Kasumi-1 (cell line): ENCODE results near the gene DNER.

Source experiments
- DNase-seq, 2 experiments: peaks; one replicate each; lab custom pipeline; 2025; lab: John Stamatoyannopoulos, UW

Gene DNER

GRCh38 chr2:229666811-229667210 is 47.5 kb downstream of the DNER start:
- DNase-seq = no peak

- no peak for DNase-seq
Observed at GRCh38 chr2:229665158-229665557, 49.2 kb downstream of the DNER start.

DNA sequence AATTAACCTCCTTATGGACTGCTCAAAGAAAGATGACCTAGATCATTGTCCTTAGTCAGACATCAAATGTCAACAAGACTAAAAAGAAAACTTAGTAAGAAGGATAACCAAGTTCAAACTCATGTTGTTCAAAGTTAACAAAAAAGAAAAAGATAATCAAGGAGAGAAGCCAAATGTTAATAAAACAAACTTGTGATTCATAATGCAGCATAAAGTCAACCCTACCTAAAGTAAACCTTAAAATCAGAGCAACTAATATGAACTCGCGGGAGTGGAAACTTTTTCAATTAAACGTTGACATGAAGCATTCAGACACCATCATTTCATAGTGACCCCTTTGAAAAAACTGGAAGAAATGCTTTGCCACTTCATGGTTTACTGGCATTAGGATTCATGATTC is 52.9 kb downstream of the DNER start:
- no peak for DNase-seq

DNA sequence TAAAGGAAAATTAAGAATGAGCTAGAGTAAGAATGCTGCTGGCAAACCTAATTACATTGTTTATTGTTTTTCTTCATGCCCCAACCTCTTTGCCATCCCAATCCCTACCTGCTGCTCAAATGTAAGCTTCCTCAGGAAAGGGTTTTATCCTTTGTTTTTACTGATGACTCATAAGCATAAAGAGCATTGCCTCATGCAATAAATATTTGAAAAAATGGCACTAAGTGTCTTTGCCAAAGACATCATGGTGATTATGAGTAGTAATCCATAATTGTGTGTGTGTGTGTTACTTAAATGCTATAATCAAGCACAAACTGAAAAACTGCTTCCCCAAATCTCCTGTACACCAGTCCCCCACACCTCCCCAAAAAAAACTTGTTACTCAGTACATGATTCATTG is 53.4 kb downstream of the DNER start:
- DNase-seq = no peak

GRCh38 chr2:229660391-229660790 is 54.0 kb downstream of the DNER start:
- DNase-seq = no peak

DNA sequence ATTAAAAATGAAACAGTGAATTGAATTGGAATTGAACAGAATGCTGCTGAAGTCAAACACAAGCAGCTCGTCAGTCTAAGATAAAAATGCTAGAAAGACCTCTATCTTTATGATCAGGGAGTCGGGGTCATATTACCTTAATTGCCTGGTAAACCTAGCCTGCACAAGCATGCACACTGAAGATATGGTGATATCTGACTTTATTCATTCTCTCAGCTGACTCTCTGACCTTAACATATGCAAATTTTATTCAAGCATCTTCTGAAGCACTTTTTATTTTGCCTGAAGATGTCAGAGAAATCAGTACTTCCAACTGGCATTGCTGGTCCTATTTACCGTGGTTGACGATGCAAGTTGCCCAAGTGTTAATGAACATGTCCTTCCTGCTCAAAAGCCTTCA is 56.4 kb downstream of the DNER start:
- no peak for DNase-seq

GRCh38 chr2:229654437-229654836 is 59.9 kb downstream of the DNER start:
- no peak for DNase-seq

- no peak for DNase-seq
Observed at GRCh38 chr2:229653531-229653930, 60.8 kb downstream of the DNER start.

DNA sequence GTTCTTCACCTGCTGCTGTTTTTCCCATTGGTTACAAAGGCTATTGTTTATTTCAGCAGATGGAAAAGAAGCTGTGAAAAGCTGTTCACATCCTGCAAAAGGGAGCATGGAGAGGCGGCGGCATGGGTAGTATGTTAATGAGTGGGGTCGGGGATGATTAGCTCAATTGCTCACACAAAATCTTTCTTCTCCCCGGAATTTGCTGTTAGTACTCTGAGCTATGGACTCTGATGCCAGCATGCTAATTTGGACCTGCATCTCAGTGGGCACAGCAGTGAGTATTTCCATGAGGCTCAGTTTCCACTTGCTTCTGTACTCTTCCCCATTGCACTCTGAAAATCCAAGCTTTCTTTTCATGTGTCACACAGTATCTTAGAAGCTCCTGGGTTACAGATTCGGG is 61.6 kb downstream of the DNER start:
- no peak for DNase-seq

GRCh38 chr2:229650901-229651300 is 63.5 kb downstream of the DNER start:
- DNase-seq = no peak

DNA sequence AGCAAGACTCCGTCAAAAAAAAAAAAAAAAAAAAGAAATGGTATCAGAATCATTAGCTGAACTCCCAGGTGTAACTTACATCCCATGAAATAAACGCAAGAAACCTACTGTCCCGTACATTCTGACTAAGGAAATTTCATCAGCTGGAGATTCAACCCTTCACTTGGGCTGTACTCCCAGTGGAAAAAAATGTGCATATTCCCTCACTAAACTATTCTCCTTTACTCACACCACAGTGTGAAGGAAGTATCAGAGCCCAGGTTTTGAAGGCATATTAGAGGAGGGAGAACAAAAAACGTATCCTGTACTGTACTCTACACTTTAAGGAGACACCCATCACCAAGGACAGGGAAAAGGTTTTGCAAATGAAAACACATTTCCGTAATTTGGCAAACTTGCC is 64.3 kb downstream of the DNER start:
- DNase-seq = no peak

- DNase-seq = no peak
Observed at GRCh38 chr2:229646186-229646723, 68.1 kb downstream of the DNER start.

DNA sequence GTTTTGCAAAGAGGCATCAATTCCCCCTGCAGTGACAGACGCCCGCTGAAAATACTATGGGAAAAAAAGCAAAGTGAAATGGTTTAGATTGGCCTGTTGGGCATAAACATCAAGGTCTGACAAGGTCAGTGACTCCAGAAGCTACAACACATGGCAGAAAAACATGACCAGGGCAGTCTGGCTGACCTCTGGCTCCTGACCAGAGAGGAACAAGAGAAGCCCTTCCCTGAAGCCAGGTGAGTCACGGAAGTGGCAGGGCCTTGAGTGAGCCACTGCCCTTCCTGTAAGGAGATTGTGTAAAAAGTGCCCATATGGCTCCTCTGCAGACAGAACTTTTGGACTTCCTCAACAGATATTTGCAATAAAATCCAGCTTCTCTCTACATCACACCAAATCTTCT is 72.0 kb downstream of the DNER start:
- DNase-seq = no peak

DNA sequence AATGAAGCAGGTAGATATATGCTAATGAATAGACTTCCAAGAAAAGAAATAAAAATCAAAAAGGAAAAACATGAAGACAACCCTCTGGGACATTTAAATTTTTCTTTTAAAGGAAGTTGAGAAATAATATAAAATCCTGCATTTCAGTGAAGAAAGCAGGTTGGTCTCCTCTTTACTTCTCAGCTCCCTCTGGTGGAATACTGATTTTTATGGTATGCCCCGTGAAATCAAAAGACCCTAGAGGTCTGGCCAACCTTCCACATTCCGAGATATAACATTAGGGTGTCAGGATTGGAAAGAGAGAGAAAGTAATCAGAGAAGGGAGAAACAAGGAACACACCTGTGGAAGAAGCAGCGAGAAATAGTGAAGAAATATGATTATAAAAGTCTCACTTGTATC is 72.7 kb downstream of the DNER start:
- no peak for DNase-seq

- no peak for DNase-seq
Observed at GRCh38 chr2:229640636-229641035, 73.7 kb downstream of the DNER start.

DNA sequence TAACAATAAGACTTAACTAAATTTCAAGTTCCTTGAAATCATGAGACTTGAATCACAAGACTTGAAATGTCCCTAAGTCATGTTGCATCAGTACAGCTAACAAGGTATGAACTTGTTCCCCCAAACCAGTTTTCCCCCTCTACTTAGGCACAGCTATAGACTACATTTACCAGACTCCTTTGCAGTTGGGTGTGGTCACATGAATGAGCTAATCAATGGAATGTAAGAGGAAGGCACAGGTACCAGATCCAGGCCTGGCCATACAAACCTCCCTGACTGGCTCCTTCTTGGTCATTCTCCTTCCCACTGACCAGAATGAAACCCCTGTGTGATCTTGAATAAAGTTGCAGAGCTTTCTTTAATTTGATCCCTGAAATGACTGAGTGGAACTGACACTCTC is 77.8 kb downstream of the DNER start:
- no peak for DNase-seq

DNA sequence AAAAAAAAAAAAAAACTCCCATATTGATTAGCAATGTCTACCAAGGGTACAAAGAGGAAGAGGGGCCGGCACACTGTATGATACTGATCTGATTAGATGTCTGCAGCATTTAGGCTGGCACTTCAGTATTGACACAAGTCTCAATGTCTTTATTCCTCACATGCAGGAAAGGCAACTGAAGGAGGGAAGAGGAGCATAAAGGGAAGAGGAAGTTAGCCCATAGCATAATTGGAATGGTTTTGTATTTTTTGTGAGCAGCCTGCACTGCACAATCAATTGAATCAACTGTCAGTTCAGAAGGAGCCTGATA is 79.0 kb downstream of the DNER start:
- no peak for DNase-seq

DNA sequence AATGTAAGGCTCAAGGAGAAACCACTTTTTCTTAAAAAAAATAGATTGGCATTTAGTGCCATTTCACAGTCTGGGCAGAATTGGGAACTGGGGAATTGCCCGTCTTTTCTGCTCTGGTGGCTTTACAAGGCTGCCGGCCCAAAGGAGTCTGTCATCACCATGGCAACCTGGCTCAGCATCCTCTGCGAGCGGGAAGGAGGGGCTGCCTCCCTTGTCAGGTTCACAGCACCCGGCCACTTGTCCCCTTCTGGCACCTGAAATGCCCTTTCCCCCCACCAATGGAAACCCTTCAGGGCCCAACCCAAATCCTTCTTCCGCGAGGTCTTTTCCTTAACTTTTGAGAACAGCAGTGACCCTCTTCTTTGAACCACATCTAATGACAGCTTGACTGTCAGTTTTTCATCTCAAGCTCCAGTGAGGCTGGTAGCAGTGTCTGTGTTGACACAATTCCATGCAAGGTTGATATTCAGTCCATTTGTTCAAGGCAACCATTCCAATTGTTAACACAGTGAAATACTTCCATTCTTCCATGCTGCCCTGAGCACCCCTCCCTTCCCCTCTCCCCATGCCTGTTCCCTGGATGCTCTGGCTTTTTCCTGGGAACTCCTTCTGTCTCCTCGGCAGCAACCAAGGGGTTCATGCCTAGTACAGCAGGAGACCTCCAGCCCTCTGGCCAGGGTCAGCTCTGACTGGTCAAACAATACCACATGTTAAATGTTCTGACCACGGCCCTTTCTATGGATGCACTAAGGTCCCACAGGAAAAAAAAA is 79.6 kb downstream of the DNER start:
- DNase-seq = no peak

GRCh38 chr2:229633556-229633955 is 80.8 kb downstream of the DNER start:
- no peak for DNase-seq

GRCh38 chr2:229629039-229629438 is 85.3 kb downstream of the DNER start:
- no peak for DNase-seq

DNA sequence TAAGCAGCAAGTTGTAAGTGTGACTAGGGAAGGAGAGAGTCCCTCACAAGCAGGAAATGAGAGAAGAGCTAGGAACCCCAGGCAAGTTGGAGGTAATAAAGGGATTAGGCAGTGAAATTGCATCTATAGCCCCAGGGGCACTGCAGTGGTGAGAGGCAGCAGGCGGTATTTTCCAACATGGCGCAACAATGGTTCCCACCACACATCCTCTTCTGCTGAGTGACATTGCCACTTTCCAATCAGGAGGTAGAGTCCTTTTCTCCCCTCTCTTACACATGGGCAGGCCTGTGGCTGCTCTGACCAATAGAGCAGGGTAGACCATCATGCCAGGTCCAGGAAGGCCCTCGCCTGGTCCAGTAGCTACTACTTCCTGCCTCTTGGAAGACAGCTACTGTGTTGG is 86.6 kb downstream of the DNER start:
- DNase-seq = no peak

- no peak for DNase-seq
Observed at GRCh38 chr2:229622495-229623355, 91.6 kb downstream of the DNER start.

DNA sequence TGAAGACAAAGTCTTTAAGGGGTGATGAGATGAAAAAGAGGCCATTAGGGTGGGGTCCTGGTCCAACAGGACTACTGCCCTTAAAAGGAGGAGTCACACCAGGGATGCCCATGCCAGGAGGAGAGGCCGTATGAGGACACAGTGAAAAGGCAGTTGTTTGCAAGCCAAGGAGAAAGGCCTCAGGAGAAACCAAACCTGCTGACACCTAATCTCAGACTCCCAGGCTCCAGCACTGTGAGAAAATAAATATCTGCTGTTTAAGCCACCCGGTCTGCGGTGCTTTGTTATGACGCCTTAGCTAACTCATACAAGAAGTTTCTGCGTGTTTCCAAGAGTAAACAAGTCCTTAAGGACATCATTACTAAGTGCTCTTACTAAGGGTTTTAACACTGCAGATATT is 93.6 kb downstream of the DNER start:
- no peak for DNase-seq
